Measurements from ENCODE around the gene PAQR4.

GRCh38 chr16:2963723-2964474, 5.2 kb upstream of the PAQR4 start, which contains the start of gene KREMEN2:
- TF ChIP-seq USF2 (IDR thresholded peaks at IDR 0.05; ENCODE audit: borderline replicate concordance, low read depth, low read length), result no peak
- TF ChIP-seq TEAD4 (IDR thresholded peaks at IDR 0.05; ENCODE audit: borderline replicate concordance, insufficient read depth), result no peak
- no peak for TF ChIP-seq POLR2AphosphoS5 (IDR thresholded peaks at IDR 0.05; ENCODE audit: low read depth, low read length)
- TF ChIP-seq FOSL2 (IDR thresholded peaks at IDR 0.05; ENCODE audit: borderline replicate concordance, low read depth), result no peak
- 0 out of 2 replicates have a peak, but pooled peaks have one; percentile 10 for TF ChIP-seq CTCF (IDR thresholded peaks at IDR 0.05)
- no peak for TF ChIP-seq ZBTB33 (IDR thresholded peaks at IDR 0.05; ENCODE audit: borderline replicate concordance, low read depth)
- TF ChIP-seq EZH2phosphoT487 (IDR thresholded peaks at IDR 0.05; ENCODE audit: borderline replicate concordance, low read depth), result no peak
- no peak for TF ChIP-seq YY1 (IDR thresholded peaks at IDR 0.05; ENCODE audit: low read depth)
- 0 out of 2 replicates have a peak, but pooled peaks have one; percentile 10 for TF ChIP-seq NRF1 (IDR thresholded peaks at IDR 0.05; ENCODE audit: low read depth, low read length)
- TF ChIP-seq SIN3A (IDR thresholded peaks at IDR 0.05; ENCODE audit: borderline replicate concordance, low read depth, low read length), result no peak
- TF ChIP-seq ELF1 (IDR thresholded peaks at IDR 0.05), result no peak
- TF ChIP-seq CHD2 (IDR thresholded peaks at IDR 0.05; ENCODE audit: low read length, partially characterized antibody), result no peak
- no peak for TF ChIP-seq EP300 (IDR thresholded peaks at IDR 0.05; ENCODE audit: borderline replicate concordance in 1 of 2, low read depth in 1 of 2, low read length in 1 of 2)

Measured in SK-N-SH (cell line).